A673 (cell line): Measurements from ENCODE around the gene CCL1.

Source experiments
- CTCF ChIP-seq: fragments of 300-800, 200-600 bp; sonication (generic); conservative IDR thresholded peaks from 2 replicates; pipeline ENCODE4 v1.5.1; 2017; ENCODE audit warnings: low read depth, mild to moderate bottlenecking, antibody characterized with exemption, low read length, moderate library complexity, mixed read lengths
- EZH2 ChIP-seq: fragments of 200-600 bp; sonication (generic); IDR thresholded peaks from 2 replicates; pipeline ENCODE4 v1.6.1; 2017; ENCODE audit warnings: borderline replicate concordance, low read depth, mild to moderate bottlenecking, mixed read lengths, antibody characterized with exemption, low read length; ENCODE audit not compliant: poor library complexity, severe bottlenecking

GRCh38 chr17:34368196-34368945 lies 5.3 kb upstream of the CCL1 start:
- TF ChIP-seq CTCF (no peak), EZH2 (no peak)
